ENCODE data around the gene CH25H.
"Not testable (repeated sequence)": the region's sequence is repeated elsewhere in the genome, so short reads cannot be mapped to it uniquely, and the experiment has no call there.

DNA sequence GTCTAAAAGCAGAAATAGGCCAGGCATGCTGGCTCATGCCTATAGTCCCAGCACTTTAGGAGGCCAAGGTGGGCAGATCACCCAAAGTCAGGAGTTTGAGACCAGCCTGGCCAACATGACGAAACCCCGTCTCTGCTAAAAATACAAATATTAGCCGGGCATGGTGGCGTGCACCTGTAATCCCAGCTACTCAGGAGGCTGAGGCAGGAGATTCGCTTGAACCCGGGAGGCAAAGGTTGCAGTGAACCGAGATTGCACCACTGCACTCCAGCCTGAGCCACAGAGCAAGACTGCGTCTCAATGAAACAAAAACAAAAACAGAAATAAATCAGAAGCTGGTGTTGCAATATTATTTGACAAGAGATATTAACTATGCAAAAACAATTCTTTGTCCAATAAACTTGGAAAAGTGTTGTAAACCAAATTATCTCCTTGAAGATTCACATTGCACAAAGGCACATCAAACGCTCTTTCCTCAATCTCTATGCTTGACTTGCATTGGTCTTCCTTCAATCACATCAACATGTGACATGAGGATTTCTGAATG is 38.7 kb downstream of the CH25H start:
- TF ChIP-seq POLR2A (IDR thresholded peaks at IDR 0.05) = not testable (repeated sequence)
- TF ChIP-seq, protein P1, sequence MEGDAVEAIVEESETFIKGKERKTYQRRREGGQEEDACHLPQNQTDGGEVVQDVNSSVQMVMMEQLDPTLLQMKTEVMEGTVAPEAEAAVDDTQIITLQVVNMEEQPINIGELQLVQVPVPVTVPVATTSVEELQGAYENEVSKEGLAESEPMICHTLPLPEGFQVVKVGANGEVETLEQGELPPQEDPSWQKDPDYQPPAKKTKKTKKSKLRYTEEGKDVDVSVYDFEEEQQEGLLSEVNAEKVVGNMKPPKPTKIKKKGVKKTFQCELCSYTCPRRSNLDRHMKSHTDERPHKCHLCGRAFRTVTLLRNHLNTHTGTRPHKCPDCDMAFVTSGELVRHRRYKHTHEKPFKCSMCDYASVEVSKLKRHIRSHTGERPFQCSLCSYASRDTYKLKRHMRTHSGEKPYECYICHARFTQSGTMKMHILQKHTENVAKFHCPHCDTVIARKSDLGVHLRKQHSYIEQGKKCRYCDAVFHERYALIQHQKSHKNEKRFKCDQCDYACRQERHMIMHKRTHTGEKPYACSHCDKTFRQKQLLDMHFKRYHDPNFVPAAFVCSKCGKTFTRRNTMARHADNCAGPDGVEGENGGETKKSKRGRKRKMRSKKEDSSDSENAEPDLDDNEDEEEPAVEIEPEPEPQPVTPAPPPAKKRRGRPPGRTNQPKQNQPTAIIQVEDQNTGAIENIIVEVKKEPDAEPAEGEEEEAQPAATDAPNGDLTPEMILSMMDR (IDR thresholded peaks at IDR 0.05) = not testable (repeated sequence)

All from testis (tissue), 2 donors.